ENCODE results near the gene CCDC102A. TPM values are rescaled to one million over a fixed set of nuclear protein-coding genes. Genes with fewer than 3 reads are reported as not detected.

The CCDC102A gene
- total and polyA plus RNA-seq, 9 of the 15 experiments (the other 6 are each of a cell fraction or from before 2014, with no cell fraction given), result 0.03 to 4.9 (median 1.4) TPM

- TF ChIP-seq KHSRP (IDR thresholded peaks at IDR 0.05) (no peak), ARID1B (IDR thresholded peaks at IDR 0.05) (peak; percentile 33; the same call in 1 of the 2 replicates), CSDE1 (IDR thresholded peaks at IDR 0.05) (peak in 1 of 2 experiments; percentile 48; a peak in 1 of 4 replicates), MTA1 (IDR thresholded peaks at IDR 0.05; ENCODE audit: borderline replicate concordance) (no peak), U2AF2 (optimal IDR thresholded peaks at IDR 0.05; ENCODE audit: low read depth, low read length) (no peak), ZNF584 (CRISPR knock-in tag; IDR thresholded peaks at IDR 0.05; ENCODE audit: low read depth) (no peak), NFYB (IDR thresholded peaks at IDR 0.05; ENCODE audit: extremely low read depth, insufficient read length) (no peak), ZNF764 (CRISPR knock-in tag; IDR thresholded peaks at IDR 0.05; ENCODE audit: low read depth) (no peak), TFE3 (CRISPR knock-in tag; IDR thresholded peaks at IDR 0.05) (no peak), ZBTB12 (CRISPR knock-in tag; IDR thresholded peaks at IDR 0.05) (0 out of 2 replicates have a peak, but pooled peaks have one; percentile 25), GTF2B (IDR thresholded peaks at IDR 0.05; ENCODE audit: extremely low read depth, insufficient read length) (no peak), ARID3B (CRISPR knock-in tag; IDR thresholded peaks at IDR 0.05; ENCODE audit: borderline replicate concordance) (no peak), MBD2 (IDR thresholded peaks at IDR 0.05; ENCODE audit: borderline replicate concordance, low read depth) (peak; percentile 85), BMI1 (IDR thresholded peaks at IDR 0.05; ENCODE audit: low read length) (no peak), RBBP5 (IDR thresholded peaks at IDR 0.05; ENCODE audit: borderline replicate concordance, insufficient read depth, low read length, poor library complexity, severe bottlenecking) (peak; percentile 94), ATF4 (CRISPR knock-in tag; IDR thresholded peaks at IDR 0.05) (peak; percentile 49), ZNF217 (CRISPR knock-in tag; IDR thresholded peaks at IDR 0.05) (no peak), KDM4B (IDR thresholded peaks at IDR 0.05; ENCODE audit: borderline replicate concordance in 2 of 2, low read depth in 1 of 2) (peak in 1 of 2 experiments; percentile 95; a peak in 2 of 4 replicates), MED1 (CRISPR knock-in tag; IDR thresholded peaks at IDR 0.05; ENCODE audit: borderline replicate concordance) (no peak)
These were observed 74.0 kb downstream of the CCDC102A start, which contains the start of gene POLR2C (continued) for GRCh38 chr16:57462209-57462977.

All from K562 (cell line).